C4-2B (cell line): Measurements from ENCODE around the gene PTPRD.

ENCODE experiments used
- H3K27ac ChIP-seq: fragments of 450-650 bp; 2 replicates; pipeline ENCODE4 v1.5.1; 2017
- CTCF ChIP-seq: fragments of 450-650 bp; conservative IDR thresholded peaks from 2 replicates; pipeline ENCODE4 v1.5.1; 2017; ENCODE audit warnings: mild to moderate bottlenecking
- ZFX ChIP-seq: fragments of 450-650 bp; IDR thresholded peaks from 2 replicates; pipeline ENCODE4 v1.6.1; 2017

Gene PTPRD

GRCh38 chr9:9625248-9625647 lies 987.6 kb downstream of the PTPRD start:
- TF ChIP-seq ZFX, result no peak
- no peak for TF ChIP-seq CTCF
- H3K27ac ChIP-seq, result no peak overlapping the region

DNA sequence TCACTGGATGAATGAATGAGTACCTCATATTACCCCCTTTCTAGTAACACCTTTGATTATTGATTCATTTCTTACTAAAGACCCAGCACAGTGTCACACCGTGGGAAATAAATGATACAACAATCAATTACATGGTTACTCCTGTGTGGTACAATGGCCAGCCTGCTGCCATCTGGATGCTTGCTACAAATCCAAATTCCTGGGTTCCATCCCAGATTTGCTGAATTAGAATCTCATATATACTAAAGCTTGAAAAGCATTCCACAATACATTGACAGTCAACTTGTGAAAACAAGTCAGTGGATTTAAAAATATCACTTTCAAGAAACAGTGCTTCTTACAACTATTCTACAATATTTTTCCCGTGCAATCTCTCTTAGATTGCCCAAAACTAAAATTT lies 989.3 kb downstream of the PTPRD start:
- TF ChIP-seq CTCF, result no peak
- TF ChIP-seq ZFX, result no peak
- no peak overlapping the region for H3K27ac ChIP-seq

GRCh38 chr9:9621355-9621940 lies 991.4 kb downstream of the PTPRD start:
- TF ChIP-seq ZFX (no peak), CTCF (no peak)
- H3K27ac ChIP-seq, result no peak overlapping the region

DNA sequence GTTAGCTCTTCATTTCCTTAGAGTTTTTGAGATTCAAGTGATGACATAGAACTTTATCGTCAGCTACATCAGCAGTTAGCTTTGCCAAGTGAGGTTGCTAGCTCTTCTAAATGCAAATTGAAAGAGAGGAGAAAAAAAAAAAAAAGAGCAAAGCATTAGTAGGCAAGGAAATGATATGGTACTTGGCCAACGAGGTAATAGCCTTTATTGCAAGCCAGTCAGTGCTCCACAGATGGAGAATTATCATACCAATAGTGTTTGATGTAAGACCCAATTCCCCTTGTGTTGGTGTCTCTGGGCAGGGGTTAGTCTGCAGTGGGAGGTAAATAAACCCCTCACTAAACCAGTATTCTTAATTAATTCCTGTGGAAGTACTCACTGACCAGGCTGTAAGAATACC lies 992.1 kb downstream of the PTPRD start:
- no peak for TF ChIP-seq ZFX
- no peak overlapping the region for H3K27ac ChIP-seq

- H3K27ac ChIP-seq, result no peak overlapping the region
- TF ChIP-seq ZFX (no peak), CTCF (no peak)
These were observed 997.7 kb downstream of the PTPRD start for GRCh38 chr9:9615086-9615485.

- TF ChIP-seq CTCF (no peak), ZFX (no peak)
- H3K27ac ChIP-seq, result no peak overlapping the region
These were observed 998.2 kb downstream of the PTPRD start for GRCh38 chr9:9614607-9615006.

GRCh38 chr9:9612755-9613154 lies 1000.0 kb downstream of the PTPRD start:
- H3K27ac ChIP-seq, result no peak overlapping the region
- TF ChIP-seq CTCF (no peak), ZFX (no peak)

- TF ChIP-seq ZFX (no peak), CTCF (no peak)
- no peak overlapping the region for H3K27ac ChIP-seq
These were observed 1000.5 kb downstream of the PTPRD start for GRCh38 chr9:9612270-9612669.
